Activated CD4-positive, alpha-beta T cell treated with anti-CD3 and anti-CD28 coated beads, Interleukin-2, amount 10 ng/mL, durations not matched to agents 24 days and 14 days (primary cell): ENCODE results near the gene C2orf76. TPM values are rescaled to one million over a fixed set of nuclear protein-coding genes. Genes with fewer than 3 reads are reported as not detected.

ENCODE experiments used
- DNase-seq: peaks from one replicate; pipeline ENCODE4 v3.0.0; 2022
- H3K27ac Mint-ChIP-seq: one replicate; pipeline ENCODE4 v1.8.0; 2022; ENCODE audit warnings: mild to moderate bottlenecking, mixed read lengths
- H3K27me3 Mint-ChIP-seq: one replicate; pipeline ENCODE4 v1.8.0; 2022; ENCODE audit warnings: mixed read lengths
- H3K36me3 Mint-ChIP-seq: one replicate; pipeline ENCODE4 v1.8.0; 2022; ENCODE audit warnings: low read depth, mild to moderate bottlenecking, mixed read lengths
- H3K4me1 Mint-ChIP-seq: one replicate; pipeline ENCODE4 v1.8.0; 2021; ENCODE audit warnings: mixed read lengths
- H3K4me3 Mint-ChIP-seq: one replicate; pipeline ENCODE4 v1.8.0; 2022; ENCODE audit warnings: mild to moderate bottlenecking, moderate library complexity, mixed read lengths
- H3K9me3 Mint-ChIP-seq: one replicate; pipeline ENCODE4 v1.8.0; 2021; ENCODE audit warnings: mixed read lengths
- intact Hi-C: fragments of 100-400 bp; cut with micrococcal nuclease; formaldehyde crosslinking; loops from one replicate; pipeline ENCODE4 v1.15.1; 2023
- total RNA-seq: library from RNA; stranded (reverse); gene quantifications from 2 replicates; pipeline ENCODE4 v1.2.3, GENCODE V29; 2022

Gene C2orf76
- total RNA-seq, 1 donor from 2014 or later = 10.2 TPM

- H3K27me3 Mint-ChIP-seq = peaks cover 13% of the 10 kb centered on the region
- no peak for DNase-seq
- no peaks in the 10 kb centered on the region for H3K36me3 Mint-ChIP-seq
- intact Hi-C loops = no loop called here
- no peak overlapping the region for H3K4me3 Mint-ChIP-seq
- H3K9me3 Mint-ChIP-seq = no peaks in the 10 kb centered on the region
- H3K4me1 Mint-ChIP-seq = no peaks in the 10 kb centered on the region
- no peak overlapping the region for H3K27ac Mint-ChIP-seq
Observed at GRCh38 chr2:119266091-119266589, 100.5 kb downstream of the C2orf76 start.

GRCh38 chr2:119265693-119266066 lies 101.0 kb downstream of the C2orf76 start:
- intact Hi-C loops = no loop called here
- H3K4me3 Mint-ChIP-seq = no peak overlapping the region
- H3K4me1 Mint-ChIP-seq = no peaks in the 10 kb centered on the region
- no peak for DNase-seq
- no peaks in the 10 kb centered on the region for H3K9me3 Mint-ChIP-seq
- H3K27me3 Mint-ChIP-seq = peaks cover 13% of the 10 kb centered on the region
- H3K27ac Mint-ChIP-seq = no peak overlapping the region
- no peaks in the 10 kb centered on the region for H3K36me3 Mint-ChIP-seq

GRCh38 chr2:119264781-119265692 lies 101.6 kb downstream of the C2orf76 start:
- Mint-ChIP-seq H3K9me3 (no peaks in the 10 kb centered on the region), H3K36me3 (no peaks in the 10 kb centered on the region), H3K27ac (no peak overlapping the region), H3K4me1 (no peaks in the 10 kb centered on the region), H3K4me3 (no peak overlapping the region), H3K27me3 (peaks cover 13% of the 10 kb centered on the region)
- peak; percentile 73 for DNase-seq
- intact Hi-C loops = no loop called here

GRCh38 chr2:119263656-119264055 lies 103.0 kb downstream of the C2orf76 start:
- Mint-ChIP-seq H3K4me1 (no peaks in the 10 kb centered on the region), H3K36me3 (no peaks in the 10 kb centered on the region), H3K27ac (no peak overlapping the region), H3K9me3 (no peaks in the 10 kb centered on the region), H3K4me3 (no peak overlapping the region), H3K27me3 (peaks cover 13% of the 10 kb centered on the region)
- intact Hi-C loops = no loop called here
- no peak for DNase-seq

- Mint-ChIP-seq H3K27me3 (peaks cover 10% of the 10 kb centered on the region), H3K27ac (no peak overlapping the region), H3K9me3 (no peaks in the 10 kb centered on the region), H3K4me1 (no peaks in the 10 kb centered on the region), H3K4me3 (no peak overlapping the region), H3K36me3 (no peaks in the 10 kb centered on the region)
- DNase-seq = no peak
- intact Hi-C loops = no loop called here
Observed at GRCh38 chr2:119263025-119263424, 103.6 kb downstream of the C2orf76 start.

- Mint-ChIP-seq H3K27ac (no peak overlapping the region), H3K27me3 (peaks cover 2% of the 10 kb centered on the region), H3K9me3 (no peaks in the 10 kb centered on the region), H3K4me3 (no peak overlapping the region), H3K4me1 (no peaks in the 10 kb centered on the region), H3K36me3 (no peaks in the 10 kb centered on the region)
- DNase-seq = no peak
- intact Hi-C loops = no loop called here
Observed at GRCh38 chr2:119261493-119262225, 105.0 kb downstream of the C2orf76 start.

GRCh38 chr2:119260646-119261492 lies 105.8 kb downstream of the C2orf76 start:
- Mint-ChIP-seq H3K4me1 (no peaks in the 10 kb centered on the region), H3K9me3 (no peaks in the 10 kb centered on the region), H3K27ac (no peak overlapping the region), H3K36me3 (no peaks in the 10 kb centered on the region), H3K4me3 (no peak overlapping the region), H3K27me3 (no peaks in the 10 kb centered on the region)
- intact Hi-C loops = no loop called here
- no peak for DNase-seq

- H3K27me3 Mint-ChIP-seq = no peaks in the 10 kb centered on the region
- H3K27ac Mint-ChIP-seq = no peak overlapping the region
- no peaks in the 10 kb centered on the region for H3K9me3 Mint-ChIP-seq
- no peaks in the 10 kb centered on the region for H3K36me3 Mint-ChIP-seq
- intact Hi-C loops = no loop called here
- no peak overlapping the region for H3K4me3 Mint-ChIP-seq
- DNase-seq = no peak
- no peaks in the 10 kb centered on the region for H3K4me1 Mint-ChIP-seq
Observed at GRCh38 chr2:119259296-119259860, 107.3 kb downstream of the C2orf76 start.

- intact Hi-C loops = no loop called here
- H3K4me1 Mint-ChIP-seq = no peaks in the 10 kb centered on the region
- no peak overlapping the region for H3K4me3 Mint-ChIP-seq
- H3K27ac Mint-ChIP-seq = no peak overlapping the region
- no peaks in the 10 kb centered on the region for H3K9me3 Mint-ChIP-seq
- H3K36me3 Mint-ChIP-seq = no peaks in the 10 kb centered on the region
- H3K27me3 Mint-ChIP-seq = no peaks in the 10 kb centered on the region
- no peak for DNase-seq
Observed at GRCh38 chr2:119257198-119257597, 109.4 kb downstream of the C2orf76 start.

- no peaks in the 10 kb centered on the region for H3K9me3 Mint-ChIP-seq
- H3K27ac Mint-ChIP-seq = no peak overlapping the region
- intact Hi-C loops = no loop called here
- no peaks in the 10 kb centered on the region for H3K4me1 Mint-ChIP-seq
- no peaks in the 10 kb centered on the region for H3K27me3 Mint-ChIP-seq
- DNase-seq = no peak
- no peaks in the 10 kb centered on the region for H3K36me3 Mint-ChIP-seq
- no peak overlapping the region for H3K4me3 Mint-ChIP-seq
Observed at GRCh38 chr2:119256582-119256921, 110.1 kb downstream of the C2orf76 start.

- DNase-seq = no peak
- no peaks in the 10 kb centered on the region for H3K36me3 Mint-ChIP-seq
- intact Hi-C loops = no loop called here
- H3K27ac Mint-ChIP-seq = no peak overlapping the region
- no peaks in the 10 kb centered on the region for H3K27me3 Mint-ChIP-seq
- H3K4me1 Mint-ChIP-seq = no peaks in the 10 kb centered on the region
- H3K9me3 Mint-ChIP-seq = no peaks in the 10 kb centered on the region
- H3K4me3 Mint-ChIP-seq = no peak overlapping the region
Observed at GRCh38 chr2:119255760-119256581, 110.7 kb downstream of the C2orf76 start.

- no peaks in the 10 kb centered on the region for H3K36me3 Mint-ChIP-seq
- intact Hi-C loops = no loop called here
- no peaks in the 10 kb centered on the region for H3K9me3 Mint-ChIP-seq
- no peaks in the 10 kb centered on the region for H3K4me1 Mint-ChIP-seq
- H3K27ac Mint-ChIP-seq = no peak overlapping the region
- H3K4me3 Mint-ChIP-seq = no peak overlapping the region
- no peaks in the 10 kb centered on the region for H3K27me3 Mint-ChIP-seq
- DNase-seq = no peak
Observed at GRCh38 chr2:119254601-119255080, 112.0 kb downstream of the C2orf76 start.
